ENCODE results near the gene MS4A10. TPM values are rescaled to one million over a fixed set of nuclear protein-coding genes. Genes with fewer than 3 reads are reported as not detected.

Gene MS4A10
- total and polyA plus RNA-seq, 2 experiments from 2014 or later = not detected

GRCh38 chr11:60809249-60809648, 24.1 kb downstream of the MS4A10 start:
- H3K9me3 ChIP-seq (ENCODE audit: low read depth) = no peaks in the 10 kb centered on the region
- no peak for DNase-seq (ENCODE audit: low read depth in 1 of 2, low spot score in 1 of 2)
- H3K36me3 ChIP-seq = no peaks in the 10 kb centered on the region
- H3K27ac ChIP-seq = no peak overlapping the region
- TF ChIP-seq CTCF (IDR thresholded peaks at IDR 0.05; ENCODE audit: low read depth, low read length) = no peak
- no peaks in the 10 kb centered on the region for H3K27me3 ChIP-seq
- no peak overlapping the region for H3K4me3 ChIP-seq
- H3K4me1 ChIP-seq (ENCODE audit: low read depth) = no peaks in the 10 kb centered on the region

GRCh38 chr11:60809691-60810090, 24.6 kb downstream of the MS4A10 start:
- no peaks in the 10 kb centered on the region for H3K4me1 ChIP-seq (ENCODE audit: low read depth)
- DNase-seq (ENCODE audit: low read depth in 1 of 2, low spot score in 1 of 2) = no peak
- no peaks in the 10 kb centered on the region for H3K9me3 ChIP-seq (ENCODE audit: low read depth)
- no peak overlapping the region for H3K27ac ChIP-seq
- H3K27me3 ChIP-seq = no peaks in the 10 kb centered on the region
- no peak overlapping the region for H3K4me3 ChIP-seq
- H3K36me3 ChIP-seq = no peaks in the 10 kb centered on the region
- no peak for TF ChIP-seq CTCF (IDR thresholded peaks at IDR 0.05; ENCODE audit: low read depth, low read length)

GRCh38 chr11:60810151-60810550, 25.0 kb downstream of the MS4A10 start:
- Histone ChIP-seq H3K9me3 (ENCODE audit: low read depth) (no peaks in the 10 kb centered on the region), H3K36me3 (no peaks in the 10 kb centered on the region), H3K4me3 (no peak overlapping the region), H3K27ac (no peak overlapping the region), H3K4me1 (ENCODE audit: low read depth) (no peaks in the 10 kb centered on the region), H3K27me3 (no peaks in the 10 kb centered on the region)
- DNase-seq (ENCODE audit: low read depth in 1 of 2, low spot score in 1 of 2) = no peak
- TF ChIP-seq CTCF (IDR thresholded peaks at IDR 0.05; ENCODE audit: low read depth, low read length) = no peak

GRCh38 chr11:60810569-60810968, 25.4 kb downstream of the MS4A10 start:
- Histone ChIP-seq H3K27me3 (no peaks in the 10 kb centered on the region), H3K27ac (no peak overlapping the region), H3K4me1 (ENCODE audit: low read depth) (no peaks in the 10 kb centered on the region), H3K36me3 (no peaks in the 10 kb centered on the region), H3K4me3 (no peak overlapping the region), H3K9me3 (ENCODE audit: low read depth) (no peaks in the 10 kb centered on the region)
- no peak for DNase-seq (ENCODE audit: low read depth in 1 of 2, low spot score in 1 of 2)
- TF ChIP-seq CTCF (IDR thresholded peaks at IDR 0.05; ENCODE audit: low read depth, low read length) = no peak

GRCh38 chr11:60813324-60813723, 28.2 kb downstream of the MS4A10 start:
- Histone ChIP-seq H3K27me3 (no peaks in the 10 kb centered on the region), H3K27ac (no peak overlapping the region), H3K4me3 (no peak overlapping the region), H3K9me3 (ENCODE audit: low read depth) (no peaks in the 10 kb centered on the region), H3K36me3 (no peaks in the 10 kb centered on the region), H3K4me1 (ENCODE audit: low read depth) (no peaks in the 10 kb centered on the region)
- TF ChIP-seq CTCF (IDR thresholded peaks at IDR 0.05; ENCODE audit: low read depth, low read length) = no peak
- DNase-seq (ENCODE audit: low read depth in 1 of 2, low spot score in 1 of 2) = no peak

- DNase-seq (ENCODE audit: low read depth in 1 of 2, low spot score in 1 of 2) = no peak
- Histone ChIP-seq H3K9me3 (ENCODE audit: low read depth) (no peaks in the 10 kb centered on the region), H3K4me1 (ENCODE audit: low read depth) (no peaks in the 10 kb centered on the region), H3K27me3 (no peaks in the 10 kb centered on the region), H3K36me3 (no peaks in the 10 kb centered on the region), H3K4me3 (no peak overlapping the region), H3K27ac (no peak overlapping the region)
- TF ChIP-seq CTCF (IDR thresholded peaks at IDR 0.05; ENCODE audit: low read depth, low read length) = no peak
These were observed 29.0 kb downstream of the MS4A10 start for GRCh38 chr11:60814112-60814511.

All from cardiac muscle cell (in vitro differentiated cells and primary cell).